HG02588 (cell line): ENCODE measurements around the gene CPTP.
A peak's percentile ranks its signal among the peaks of the same experiment; 100 is the strongest.
"Not testable (repeated sequence)": the region's sequence is repeated elsewhere in the genome, so short reads cannot be mapped to it uniquely, and the experiment has no call there.

Experiments used
- ATAC-seq: cut with Tn5 transposase; IDR thresholded peaks from one replicate; pipeline ENCODE4 v1.9.1; 2021; ENCODE audit warnings: mild to moderate bottlenecking, moderate library complexity; ENCODE audit not compliant: unreplicated experiment

CPTP gene

DNA sequence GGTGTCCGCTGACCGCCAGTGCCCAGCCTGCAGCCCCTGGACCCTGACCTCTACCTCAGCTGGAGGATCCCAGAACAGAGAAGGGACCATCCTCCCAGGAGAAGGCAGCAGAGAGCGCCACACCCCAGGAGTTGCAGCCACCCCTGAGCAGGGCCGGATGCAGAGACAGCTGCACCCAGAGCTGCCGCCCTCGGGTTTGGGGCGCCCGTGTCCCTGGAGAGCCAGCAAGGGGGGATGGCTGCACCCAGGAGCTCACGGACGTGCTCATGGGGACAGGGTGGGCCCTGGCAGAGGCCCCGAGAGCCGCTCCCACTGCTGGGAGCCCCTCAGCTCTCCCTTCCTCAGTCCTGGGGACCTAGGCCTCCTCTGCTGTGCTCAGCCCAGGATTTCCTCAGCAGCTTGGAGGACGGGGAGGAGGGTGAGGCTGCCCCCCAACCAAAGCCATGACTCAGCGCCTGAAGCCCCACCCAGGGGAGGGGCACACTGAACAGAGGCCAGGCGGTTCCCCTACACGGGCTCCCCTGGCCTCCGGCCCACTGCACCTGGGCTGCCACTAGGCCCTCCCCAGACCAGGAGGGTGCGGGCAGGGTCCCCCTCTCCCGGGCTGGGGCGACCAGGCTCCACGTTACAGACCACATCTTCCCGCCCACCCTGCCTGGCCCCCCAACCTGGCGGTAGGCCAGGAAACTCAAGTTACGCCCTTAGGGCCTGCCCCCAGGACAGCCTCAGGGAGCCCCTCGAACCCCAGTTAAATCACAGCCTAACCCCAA, 19.1 kb upstream of the CPTP start:
- no peak for ATAC-seq

DNA sequence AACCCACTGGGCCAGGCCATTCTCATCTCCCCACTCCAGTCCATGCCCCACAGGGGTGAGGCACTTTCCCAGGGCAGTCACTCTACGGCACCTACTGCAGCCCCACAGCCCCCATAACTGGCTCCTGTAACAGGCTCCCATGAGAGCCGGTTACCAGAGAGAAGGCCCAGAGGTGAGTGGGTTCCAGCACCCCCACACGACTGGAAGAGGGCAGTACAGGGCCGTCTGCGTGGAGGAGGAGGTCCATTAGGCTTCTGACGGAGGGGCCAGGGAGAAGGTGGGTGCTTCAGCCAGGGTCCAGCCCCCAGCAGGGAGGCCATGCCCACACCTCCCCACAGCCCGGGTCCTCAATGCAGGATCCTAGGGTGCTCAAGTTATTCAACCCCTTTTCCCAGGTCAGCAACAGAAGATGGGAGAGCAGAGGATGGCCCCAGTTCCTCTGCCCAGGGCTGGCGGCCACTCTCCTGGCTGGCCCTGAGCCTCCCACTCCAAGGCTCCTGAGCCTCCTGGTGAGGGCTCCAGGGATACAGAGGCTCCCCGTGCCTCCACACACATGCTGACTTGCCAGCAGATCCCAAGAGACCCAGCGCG, 18.4 kb upstream of the CPTP start:
- ATAC-seq = no peak

DNA sequence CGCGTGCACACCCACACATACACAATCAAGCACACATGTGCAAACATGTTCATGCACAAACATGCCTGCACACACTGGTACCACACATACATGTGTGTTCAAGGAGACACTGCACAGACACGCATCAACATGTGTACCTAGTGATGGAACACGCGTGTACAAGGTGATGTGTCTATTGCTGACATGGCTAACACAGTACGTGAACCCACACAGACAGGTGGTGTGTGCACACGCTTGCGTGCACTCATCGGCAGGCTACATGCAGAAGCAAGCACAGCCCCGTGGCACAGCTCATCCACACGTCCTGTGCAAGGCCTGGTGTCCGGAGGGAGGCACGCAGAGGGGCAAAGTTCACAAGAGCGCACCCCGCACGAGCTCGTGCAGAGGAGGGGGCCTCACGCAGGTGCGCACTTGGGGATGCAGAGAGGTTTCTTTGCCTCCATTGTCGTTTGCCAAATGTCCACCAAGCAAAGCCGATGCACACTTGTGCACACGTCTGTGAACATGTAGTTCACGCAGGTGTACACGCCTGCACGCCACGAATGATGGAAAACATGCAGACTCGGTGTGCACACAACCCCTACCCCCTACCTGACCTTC, 17.8 kb upstream of the CPTP start:
- no peak for ATAC-seq

DNA sequence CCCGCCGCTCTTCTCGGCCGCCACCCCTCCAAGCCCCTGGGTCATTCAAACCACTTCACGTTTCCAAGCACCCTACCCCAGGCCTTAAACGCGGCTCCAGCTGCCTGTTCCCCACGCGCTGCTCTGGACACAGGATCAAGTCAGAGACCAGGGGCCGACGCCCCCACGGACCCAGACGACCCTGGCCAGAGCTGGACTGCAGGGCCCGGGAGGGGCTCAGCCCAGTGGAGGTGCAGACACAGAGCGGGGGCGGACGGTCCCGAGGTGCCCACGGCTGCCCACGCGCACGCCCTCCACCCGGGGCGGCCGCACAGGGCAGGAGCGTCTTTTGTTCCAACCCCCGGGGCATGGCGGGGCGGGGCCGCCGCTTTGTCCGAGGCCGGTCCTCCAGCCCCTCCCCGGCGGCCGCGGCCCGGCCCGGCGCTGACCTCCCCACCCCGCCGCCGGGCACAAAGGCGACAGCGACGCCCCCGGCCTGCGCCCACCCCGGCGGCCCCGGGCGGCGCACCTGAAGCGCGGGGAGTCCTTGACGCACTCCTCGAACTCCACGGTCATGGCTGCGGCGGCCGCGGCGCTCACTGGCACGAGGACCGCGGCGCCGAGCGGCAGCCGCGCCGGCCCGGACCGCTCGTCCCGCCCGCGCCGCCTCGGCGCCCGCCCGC, 17.2 kb upstream of the CPTP start:
- peak; percentile 3 for ATAC-seq

DNA sequence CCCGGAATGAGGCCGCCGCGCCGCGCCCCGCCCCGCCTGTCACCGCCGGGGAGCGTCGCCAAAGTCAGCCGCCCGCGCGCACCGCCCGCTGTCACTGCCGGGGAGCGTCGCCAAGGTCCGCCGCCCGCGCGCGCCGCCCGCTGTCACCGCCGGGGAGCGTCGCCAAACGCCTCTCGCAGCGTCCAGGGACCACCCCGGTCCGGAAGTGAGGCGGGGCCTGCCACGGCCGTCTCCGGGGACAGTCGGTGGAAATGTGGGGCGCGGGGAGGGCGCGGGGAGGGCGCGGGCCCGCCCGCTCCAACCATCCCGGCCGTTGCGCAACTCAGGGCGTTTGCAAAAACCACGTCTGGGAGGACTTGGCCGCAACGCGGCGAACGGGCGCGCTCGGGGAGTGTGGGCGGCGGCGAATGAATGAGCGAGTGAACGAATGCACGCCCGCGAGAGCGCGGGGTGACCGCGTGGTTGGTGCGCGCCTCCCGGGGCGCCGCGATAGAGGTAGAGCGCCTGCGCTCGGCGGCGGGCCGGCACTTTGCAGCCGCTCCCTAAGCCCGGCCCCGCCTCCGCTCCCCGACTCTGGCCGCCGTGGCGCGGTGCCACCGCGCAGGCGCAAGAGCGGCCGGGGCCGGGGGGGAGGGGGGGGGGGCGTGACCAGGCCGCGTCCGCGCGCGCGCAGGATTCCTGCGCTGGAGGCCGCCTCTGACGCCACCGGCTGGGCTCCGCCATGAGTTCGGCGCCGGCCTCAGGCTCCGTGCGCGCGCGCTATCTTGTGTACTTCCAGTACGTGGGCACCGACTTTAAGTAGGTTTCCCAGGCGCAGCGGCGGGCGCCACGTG, 16.5 kb upstream of the CPTP start, which contains the start of the genes ACAP3 and PUSL1:
ACAP3 (minus strand) TSS at position 8 of the 833 bp plus-strand sequence. CDS start 115 bp downstream, outside the sequence.
PUSL1 (plus strand) TSS at position 675 of the 833 bp plus-strand sequence; CDS start at position 722, 47 bp downstream.
- peak; percentile 57 for ATAC-seq

DNA sequence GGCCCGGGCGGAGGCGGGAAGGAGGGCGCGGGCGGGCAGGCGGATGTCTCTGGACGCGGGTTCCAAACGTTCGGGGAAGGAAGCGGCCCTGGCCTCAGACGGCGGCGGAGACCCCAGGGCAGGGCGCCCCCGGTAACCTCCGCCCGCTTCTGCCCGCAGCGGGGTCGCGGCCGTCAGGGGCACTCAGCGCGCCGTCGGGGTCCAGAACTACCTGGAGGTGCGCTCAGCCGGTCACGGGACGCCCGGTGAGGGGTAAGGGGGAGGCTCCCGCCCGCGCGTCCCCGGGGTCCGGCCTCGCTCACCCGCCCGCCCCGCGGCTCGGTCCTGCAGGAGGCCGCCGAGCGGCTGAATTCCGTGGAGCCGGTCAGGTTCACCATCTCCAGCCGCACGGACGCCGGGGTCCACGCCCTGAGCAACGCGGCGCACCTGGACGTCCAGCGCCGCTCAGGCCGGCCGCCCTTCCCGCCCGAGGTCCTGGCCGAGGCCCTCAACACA, 15.8 kb upstream of the CPTP start:
- ATAC-seq = peak; percentile 5

DNA sequence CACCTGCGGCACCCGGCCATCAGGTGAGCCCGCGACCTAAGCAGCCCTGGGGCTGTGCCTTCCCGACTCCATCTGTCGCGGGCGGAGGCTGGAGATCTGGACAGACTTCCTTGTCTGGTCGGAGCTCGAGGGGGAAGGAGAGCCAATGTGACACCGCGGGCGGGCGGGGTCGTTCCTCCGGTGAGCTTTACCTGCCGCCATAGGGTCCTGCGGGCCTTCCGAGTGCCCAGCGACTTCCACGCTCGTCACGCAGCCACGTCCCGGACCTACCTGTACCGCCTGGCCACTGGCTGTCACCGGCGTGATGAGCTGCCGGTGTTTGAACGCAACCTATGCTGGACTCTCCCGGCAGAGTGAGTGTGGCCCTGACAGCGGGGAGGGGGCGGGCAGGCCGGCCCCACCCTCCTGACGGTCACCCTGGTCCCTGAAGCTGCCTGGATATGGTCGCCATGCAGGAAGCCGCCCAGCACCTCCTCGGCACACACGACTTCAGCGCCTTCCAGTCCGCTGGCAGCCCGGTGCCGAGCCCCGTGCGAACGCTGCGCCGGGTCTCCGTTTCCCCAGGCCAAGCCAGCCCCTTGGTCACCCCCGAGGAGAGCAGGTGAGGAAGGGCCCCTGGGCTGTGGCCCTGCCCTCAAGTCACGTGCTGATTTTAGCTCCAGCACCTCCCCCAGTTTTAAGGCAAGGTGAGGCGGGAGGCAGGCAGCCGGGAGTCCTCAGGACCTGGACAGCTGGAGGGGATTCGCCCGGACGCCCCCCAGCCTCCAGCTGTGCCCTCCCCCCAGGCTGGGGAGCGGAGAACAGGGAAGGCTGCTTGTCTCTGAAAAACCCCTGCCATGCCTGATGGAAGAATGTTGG, 15.1 kb upstream of the CPTP start:
- no peak for ATAC-seq

DNA sequence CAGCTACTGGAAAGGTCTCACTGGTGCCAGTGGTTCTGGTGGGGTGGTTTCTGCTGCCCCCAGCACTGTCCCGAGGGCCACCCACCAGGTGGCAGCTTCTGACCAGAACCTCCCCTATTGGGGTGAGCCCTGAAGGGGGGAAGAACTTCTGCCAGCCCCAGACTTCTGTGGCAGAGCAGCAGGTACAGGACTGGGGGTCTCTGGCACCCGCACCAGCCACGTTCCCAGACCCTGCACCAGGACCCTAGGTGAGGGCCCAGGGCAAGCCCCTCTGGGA, 14.6 kb upstream of the CPTP start:
- no peak for ATAC-seq

DNA sequence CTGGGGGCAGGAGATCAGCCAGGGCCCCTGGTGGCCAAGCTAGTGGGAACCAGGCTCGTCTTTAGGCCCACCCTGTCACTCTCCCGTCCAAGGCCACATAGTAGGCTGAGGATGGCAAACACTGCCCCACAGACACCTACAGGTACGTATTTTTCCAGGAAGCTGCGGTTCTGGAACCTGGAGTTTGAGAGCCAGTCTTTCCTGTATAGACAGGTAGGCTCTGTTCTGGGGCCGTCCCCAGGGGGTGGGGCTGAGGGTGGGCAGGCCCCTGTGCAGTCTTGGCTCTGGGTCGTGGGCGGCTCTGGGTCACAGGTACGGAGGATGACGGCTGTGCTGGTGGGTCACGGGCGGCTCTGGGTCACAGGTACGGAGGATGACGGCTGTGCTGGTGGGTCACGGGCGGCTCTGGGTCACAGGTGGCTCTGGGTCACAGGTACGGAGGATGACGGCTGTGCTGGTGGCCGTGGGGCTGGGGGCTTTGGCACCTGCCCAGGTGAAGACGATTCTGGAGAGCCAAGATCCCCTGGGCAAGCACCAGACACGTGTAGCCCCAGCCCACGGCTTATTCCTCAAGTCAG, 14.0 kb upstream of the CPTP start:
- ATAC-seq = no peak

DNA sequence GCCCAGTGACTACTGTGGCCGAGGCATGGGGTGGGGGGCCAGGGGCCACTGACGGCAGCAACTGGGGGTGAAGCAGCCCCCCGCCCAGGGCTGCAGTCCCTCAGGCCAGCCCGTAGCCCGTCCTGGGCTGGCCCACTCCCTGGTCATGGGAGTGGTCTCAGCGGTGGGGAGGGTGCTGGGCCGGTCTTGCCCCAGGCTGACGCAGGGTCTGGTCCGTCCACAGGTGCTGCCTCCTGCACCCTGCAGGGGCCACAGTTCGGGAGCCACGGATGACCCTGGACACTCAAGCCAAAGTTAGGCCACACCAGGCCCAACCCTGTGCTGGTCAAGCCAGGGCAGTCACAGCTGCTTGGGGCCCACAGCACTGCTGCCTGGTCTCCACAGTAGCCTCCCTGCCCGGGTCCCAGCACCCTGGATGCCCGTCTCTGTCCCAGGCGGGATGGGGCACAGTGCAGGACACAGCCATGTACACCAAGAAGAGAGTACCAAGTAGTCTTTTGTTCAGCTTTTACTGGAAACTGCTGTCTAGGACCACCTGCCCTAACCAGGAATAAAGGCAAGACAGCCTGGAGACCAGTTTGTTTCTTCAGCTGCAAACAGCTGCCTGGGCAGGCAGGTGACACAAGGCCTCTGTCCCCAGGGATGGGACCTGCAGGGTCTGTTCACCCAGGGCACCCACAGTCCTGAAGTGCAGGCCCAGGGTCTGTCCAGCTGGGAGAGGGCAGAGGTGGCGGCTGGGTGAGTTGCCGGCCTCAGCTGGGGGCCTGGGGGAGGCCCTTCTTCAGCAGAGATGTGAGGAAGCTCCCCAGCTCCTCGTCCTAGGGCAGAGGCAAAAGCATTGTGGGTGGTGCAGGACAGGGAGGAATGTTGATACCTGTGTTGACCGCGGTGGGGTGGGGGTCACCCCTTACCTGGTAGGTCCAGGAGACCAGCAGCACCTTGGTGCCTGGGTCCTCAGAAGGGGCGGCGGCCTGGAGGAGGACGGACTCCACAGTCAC, 13.2 kb upstream of the CPTP start:
- ATAC-seq = no peak

DNA sequence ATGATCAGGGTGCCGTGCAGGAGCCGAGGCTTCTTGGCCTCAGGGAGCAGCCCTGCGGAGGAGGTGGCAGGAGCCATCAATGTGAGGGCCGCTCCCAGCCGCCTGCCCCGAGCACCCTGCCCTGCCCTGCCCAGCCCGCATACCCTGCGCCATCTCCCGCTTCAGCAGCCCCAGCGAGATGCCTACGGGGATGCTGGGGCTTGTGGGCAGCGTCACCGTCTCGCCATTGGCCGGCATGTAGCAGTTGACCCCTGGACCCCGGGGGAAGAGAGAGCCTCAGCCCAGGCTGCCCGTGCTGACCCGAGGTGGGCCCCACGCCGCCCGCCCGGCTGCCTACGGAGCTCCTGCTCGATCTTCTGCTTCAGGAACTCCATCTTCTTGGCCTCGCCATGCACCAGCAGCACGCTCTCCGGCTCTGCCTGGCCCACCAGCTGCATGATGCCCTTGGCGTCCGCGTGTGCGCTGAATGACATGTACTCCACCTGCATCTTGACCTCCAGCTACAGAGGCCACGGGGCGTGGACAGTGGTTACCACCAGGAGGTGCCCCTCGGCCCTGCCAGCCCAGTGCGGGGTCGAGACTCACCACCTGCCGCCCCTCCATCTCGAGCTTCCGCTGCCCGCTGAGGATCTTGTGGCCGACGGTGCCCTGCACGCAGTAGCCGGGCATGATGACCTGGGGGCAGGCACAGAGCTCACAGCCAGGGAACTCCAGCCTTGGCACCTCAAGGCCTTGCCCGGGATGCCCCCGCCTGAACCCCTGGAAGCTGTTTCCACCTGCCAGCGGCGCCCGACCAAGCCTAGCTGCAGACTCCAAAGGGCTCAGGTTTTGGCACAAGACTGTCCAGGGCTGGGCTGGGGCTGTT, 11.9 kb upstream of the CPTP start:
- no peak for ATAC-seq

DNA sequence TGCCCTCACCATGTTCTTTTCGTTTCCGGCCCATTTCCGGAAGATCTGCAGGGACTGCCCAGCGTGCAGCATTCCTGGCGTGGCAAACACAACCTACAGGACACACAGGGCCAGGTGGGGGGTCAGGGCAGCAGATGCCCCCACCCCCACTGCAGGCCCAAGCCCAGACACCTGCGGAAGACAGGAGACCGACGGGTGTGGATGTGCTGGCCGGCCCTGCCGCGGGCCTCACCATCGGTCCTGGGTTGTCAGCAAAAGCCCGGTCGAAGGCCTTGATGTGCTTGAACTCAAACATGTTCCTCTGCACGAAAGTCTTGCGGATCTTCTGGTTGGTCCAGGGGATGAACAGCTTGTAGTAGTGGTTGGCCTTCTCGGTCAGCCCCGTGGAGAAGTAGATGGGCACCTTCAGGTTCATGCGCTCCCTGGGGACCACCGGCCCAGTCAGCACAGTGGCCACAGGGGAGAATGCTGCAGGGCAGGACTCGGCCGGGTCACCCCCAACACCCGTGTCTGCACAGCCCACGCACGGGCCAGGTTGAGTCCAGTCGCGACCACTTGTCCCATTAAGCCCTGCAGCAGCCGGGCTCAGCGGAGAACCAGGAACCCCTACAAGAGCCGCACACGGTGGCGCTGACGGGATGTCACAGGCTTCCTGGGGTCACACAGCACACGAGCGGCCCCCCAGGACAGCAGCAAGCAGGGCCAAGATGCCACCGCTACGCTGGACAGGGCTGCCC, 10.9 kb upstream of the CPTP start:
- no peak for ATAC-seq

DNA sequence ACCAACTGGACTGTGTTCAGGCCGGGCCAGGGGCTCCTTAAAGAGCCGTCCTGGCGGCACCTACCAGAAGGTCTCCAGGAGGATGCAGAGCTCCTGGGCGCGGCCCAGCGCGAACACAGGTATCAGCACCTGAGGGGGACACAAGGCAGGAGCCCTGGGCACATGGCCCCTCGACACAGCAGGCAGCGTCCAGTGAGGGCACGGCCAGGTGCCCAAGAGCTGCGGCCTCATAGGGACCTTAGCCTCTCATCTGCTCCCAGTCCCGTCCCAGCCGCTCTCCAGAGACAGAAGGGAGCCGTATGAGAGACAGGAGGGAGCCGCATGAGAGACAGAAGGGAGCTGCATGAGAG, 10.4 kb upstream of the CPTP start:
- ATAC-seq = no peak

DNA sequence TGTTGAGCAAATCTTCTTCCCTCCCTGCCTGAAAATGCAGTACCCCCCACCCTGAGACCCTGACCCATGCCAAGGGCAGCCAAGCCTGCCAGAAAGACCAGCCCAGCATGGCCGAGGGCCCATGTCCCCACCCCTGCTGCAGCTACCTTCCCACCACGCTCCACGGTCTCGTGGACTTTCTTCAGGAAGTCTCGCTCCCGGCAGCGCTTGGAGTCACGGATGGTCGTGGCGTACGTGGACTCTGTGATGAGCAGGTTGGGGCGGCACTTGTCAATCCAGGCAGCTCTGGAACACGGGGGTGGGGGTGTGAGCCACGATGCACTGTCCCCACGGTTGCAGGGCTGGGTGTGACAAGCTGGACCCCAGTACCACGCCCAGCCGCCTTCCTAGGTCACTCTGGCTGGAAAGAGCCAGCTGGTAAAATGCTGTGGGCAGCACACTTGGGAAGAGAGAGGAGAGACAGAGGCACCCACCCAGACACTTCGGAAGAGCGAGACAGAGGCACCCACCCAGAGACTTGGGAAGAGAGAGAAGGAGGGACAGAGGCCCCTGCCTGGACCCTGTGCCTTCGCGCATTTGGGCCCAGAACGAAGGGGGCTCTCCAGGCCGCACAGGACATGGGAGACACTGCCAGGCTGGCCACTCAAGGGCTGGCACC, 9.8 kb upstream of the CPTP start:
- ATAC-seq = no peak

DNA sequence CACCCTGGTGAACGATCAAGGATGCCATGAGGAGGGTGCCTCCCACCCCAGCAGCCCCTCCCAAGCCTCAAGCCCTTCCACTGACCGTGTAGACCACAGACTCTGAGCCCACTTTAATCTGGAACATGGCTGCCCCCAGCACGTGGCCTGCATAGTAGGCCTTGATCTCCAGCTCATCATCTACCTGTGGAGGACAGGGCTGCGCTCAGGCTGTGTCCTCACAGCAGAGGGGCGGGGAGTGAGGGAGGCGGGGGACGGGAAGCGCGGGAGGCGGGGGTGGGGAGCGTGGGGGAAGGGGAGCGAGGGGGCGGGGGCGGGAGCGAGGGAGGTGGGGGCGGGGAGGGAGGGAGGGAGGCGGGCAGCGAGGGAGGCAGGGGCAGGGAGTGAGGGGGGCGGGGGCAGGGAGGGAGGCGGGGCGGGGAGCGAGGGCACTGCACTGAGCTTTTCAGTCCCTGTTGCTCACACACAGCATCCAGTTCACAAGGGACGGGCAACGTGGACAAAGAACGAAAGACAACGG, 9.1 kb upstream of the CPTP start:
- ATAC-seq = no peak

DNA sequence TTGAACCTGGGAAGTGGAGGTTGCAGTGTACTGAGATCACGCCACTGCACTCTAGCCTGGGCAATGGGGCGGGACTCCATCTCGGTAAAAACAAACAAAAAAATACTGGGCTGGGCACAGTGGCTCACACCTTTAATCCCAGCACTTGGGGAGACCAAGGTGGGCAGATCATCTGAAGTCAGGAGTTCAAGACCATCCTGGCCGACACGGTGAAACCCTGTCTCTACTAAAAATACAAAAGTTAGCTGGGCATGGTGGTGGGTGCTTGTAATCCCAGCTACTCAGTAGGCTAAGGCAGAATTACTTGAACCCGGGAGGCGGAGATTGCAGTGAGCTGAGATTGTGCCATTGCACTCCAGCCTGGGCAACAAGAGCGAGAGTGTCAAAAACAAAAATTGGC, 8.4 kb upstream of the CPTP start:
- ATAC-seq = not testable (repeated sequence)
